Thoracic aorta (tissue), 2 donors: ENCODE data around the gene ELAPOR2. TPM values are rescaled to one million over a fixed set of nuclear protein-coding genes. Genes with fewer than 3 reads are reported as not detected.
A peak's percentile ranks its signal among the peaks of the same experiment; 100 is the strongest.
"Not testable (repeated sequence)": the region's sequence is repeated elsewhere in the genome, so short reads cannot be mapped to it uniquely, and the experiment has no call there.

Source experiments
- ATAC-seq: fragments of 150-250 bp; one replicate; pipeline ENCODE4 v1.8.0; 2017; ENCODE audit warnings: low read depth; ENCODE audit not compliant: insufficient number of reproducible peaks, low FRiP score
- DNase-seq: peaks from one replicate; pipeline ENCODE4 v3.0.0-alpha.2; 2020; ENCODE audit warnings: low spot score
- H3K27ac ChIP-seq, 2 donors: fragments of 200-600 bp; sonication (generic); 1 replicate in 1 of 2; 2 replicates in 1 of 2; pipeline ENCODE4 v1.5.1; 2016; ENCODE audit warnings: mild to moderate bottlenecking in 2 of 2, moderate library complexity in 2 of 2
- H3K27me3 ChIP-seq: fragments of 200-600 bp; sonication (generic); replicated peaks from 2 replicates; pipeline ENCODE4 v1.6.0; 2016; ENCODE audit warnings: mild to moderate bottlenecking; ENCODE audit not compliant: insufficient read depth
- H3K36me3 ChIP-seq: fragments of 200-600 bp; sonication (generic); one replicate; pipeline ENCODE4 v1.5.1; 2016
- H3K4me1 ChIP-seq, 2 donors: fragments of 200-600 bp; sonication (generic); 1 replicate in 1 of 2; 2 replicates in 1 of 2; pipeline versions ENCODE4 v1.5.1 to v1.6.0; 2016; ENCODE audit warnings: low read depth in 2 of 2, mild to moderate bottlenecking in 1 of 2; ENCODE audit not compliant: control insufficient read depth in 1 of 2
- H3K4me3 ChIP-seq: fragments of 200-600 bp; sonication (generic); 2 replicates; pipeline ENCODE4 v1.5.1; 2016; ENCODE audit warnings: mild to moderate bottlenecking
- H3K9me3 ChIP-seq: fragments of 200-600 bp; sonication (generic); 2 replicates; pipeline ENCODE4 v1.5.1; 2016
- CTCF ChIP-seq: fragments of 200-600 bp; sonication (generic); IDR thresholded peaks from one replicate; pipeline ENCODE4 v1.5.1; 2019; ENCODE audit warnings: antibody characterized with exemption
- total RNA-seq, 2 donors: library from RNA; depleted of rRNA; stranded (reverse); fragments of >200 nt; gene quantifications; one replicate each; pipeline versions ENCODE4 v1.1.0 to v1.2.3, GENCODE V29; 2016

Gene ELAPOR2
- total RNA-seq, 2 donors from 2014 or later: 11.2 to 16.9 TPM

- DNase-seq: no peak
- no peaks in the 10 kb centered on the region for H3K27me3 ChIP-seq
- no peaks in the 10 kb centered on the region for H3K36me3 ChIP-seq
- no peak for TF ChIP-seq CTCF
- no peak overlapping the region for H3K27ac ChIP-seq
- peaks cover 4 to 10% of the 10 kb centered on the region in 2 donors for H3K4me1 ChIP-seq
- H3K9me3 ChIP-seq: no peaks in the 10 kb centered on the region
- H3K4me3 ChIP-seq: peak overlapping the region; percentile 89
- ATAC-seq: peak; percentile 11
These were observed 520 bp downstream of the ELAPOR2 start for GRCh38 chr7:87058744-87059524.

- Histone ChIP-seq H3K4me3 (no peak overlapping the region), H3K27ac (no peak overlapping the region), H3K36me3 (no peaks in the 10 kb centered on the region), H3K4me1 (peaks cover 4 to 10% of the 10 kb centered on the region in 2 donors), H3K27me3 (no peaks in the 10 kb centered on the region), H3K9me3 (no peaks in the 10 kb centered on the region)
- no peak for ATAC-seq
- no peak for TF ChIP-seq CTCF
- DNase-seq: no peak
These were observed 2.2 kb downstream of the ELAPOR2 start for GRCh38 chr7:87057210-87057609.

- TF ChIP-seq CTCF: no peak
- Histone ChIP-seq H3K4me3 (no peak overlapping the region), H3K9me3 (no peaks in the 10 kb centered on the region), H3K4me1 (peaks cover 4 to 10% of the 10 kb centered on the region in 2 donors), H3K36me3 (no peaks in the 10 kb centered on the region), H3K27ac (no peak overlapping the region), H3K27me3 (no peaks in the 10 kb centered on the region)
- DNase-seq: no peak
- ATAC-seq: no peak
These were observed 3.1 kb downstream of the ELAPOR2 start for GRCh38 chr7:87056346-87056745.

- Histone ChIP-seq H3K4me1 (no peaks in the 10 kb centered on the region), H3K4me3 (no peak overlapping the region), H3K27ac (no peak overlapping the region), H3K36me3 (no peaks in the 10 kb centered on the region), H3K27me3 (no peaks in the 10 kb centered on the region), H3K9me3 (peaks cover 3% of the 10 kb centered on the region)
- no peak for TF ChIP-seq CTCF
- DNase-seq: no peak
- no peak for ATAC-seq
These were observed 10.6 kb downstream of the ELAPOR2 start for GRCh38 chr7:87048839-87049238.

GRCh38 chr7:87046456-87046855 lies 13.0 kb downstream of the ELAPOR2 start:
- Histone ChIP-seq H3K36me3 (no peaks in the 10 kb centered on the region), H3K27ac (no peak overlapping the region), H3K27me3 (no peaks in the 10 kb centered on the region), H3K9me3 (peaks cover 3% of the 10 kb centered on the region), H3K4me1 (no peaks in the 10 kb centered on the region), H3K4me3 (no peak overlapping the region)
- TF ChIP-seq CTCF: no peak
- no peak for ATAC-seq
- no peak for DNase-seq

GRCh38 chr7:87044713-87045112 lies 14.7 kb downstream of the ELAPOR2 start:
- not testable (repeated sequence) for H3K9me3 ChIP-seq, H3K27me3 ChIP-seq, H3K36me3 ChIP-seq, ATAC-seq, DNase-seq, H3K4me3 ChIP-seq, H3K27ac ChIP-seq, H3K4me1 ChIP-seq

GRCh38 chr7:87041586-87041985 lies 17.9 kb downstream of the ELAPOR2 start:
- ATAC-seq, DNase-seq, H3K27ac ChIP-seq, H3K4me1 ChIP-seq, H3K4me3 ChIP-seq, H3K36me3 ChIP-seq, H3K27me3 ChIP-seq, H3K9me3 ChIP-seq: not testable (repeated sequence)

GRCh38 chr7:87039691-87040299 lies 19.7 kb downstream of the ELAPOR2 start:
- not testable (repeated sequence) for DNase-seq, ATAC-seq

More at GRCh38 chr7:87039691-87040299, 19.7 kb downstream of the ELAPOR2 start:
- not testable (repeated sequence) for H3K36me3 ChIP-seq, H3K4me1 ChIP-seq, H3K27ac ChIP-seq, H3K27me3 ChIP-seq, H3K9me3 ChIP-seq
- H3K4me3 ChIP-seq: peak overlapping the region; percentile 57
